ENCODE data around the gene PLEKHA5.
"Not testable (repeated sequence)": the region's sequence is repeated elsewhere in the genome, so short reads cannot be mapped to it uniquely, and the experiment has no call there.

Gene PLEKHA5

GRCh38 chr12:19412844-19413243, 283.3 kb downstream of the PLEKHA5 start:
- no peak for DNase-seq

- DNase-seq = not testable (repeated sequence)
Observed at GRCh38 chr12:19413582-19413981, 284.0 kb downstream of the PLEKHA5 start.

- no peak for DNase-seq
Observed at GRCh38 chr12:19415563-19415962, 286.0 kb downstream of the PLEKHA5 start.

GRCh38 chr12:19419086-19419485, 289.6 kb downstream of the PLEKHA5 start:
- DNase-seq = no peak

- no peak for DNase-seq
Observed at GRCh38 chr12:19421503-19422282, 292.2 kb downstream of the PLEKHA5 start.

GRCh38 chr12:19423166-19423930, 293.8 kb downstream of the PLEKHA5 start:
- no peak for DNase-seq

Data from NCI-H526 treated with DMSO at 0.1 percent for 48 hours (cell line).